Caki2 (cell line): ENCODE results near the gene TGM1. TPM values are rescaled to one million over a fixed set of nuclear protein-coding genes. Genes with fewer than 3 reads are reported as not detected.
"Not testable (repeated sequence)": the region's sequence is repeated elsewhere in the genome, so short reads cannot be mapped to it uniquely, and the experiment has no call there.

Source experiments
- DNase-seq: peaks from one replicate; pipeline ENCODE4 v3.0.0-alpha.2; 2015; ENCODE audit warnings: low read depth
- in situ Hi-C: cut with HindIII; loops from 2 replicates; pipeline ENCODE4 v1.10.0; 2016; ENCODE audit warnings: low sequenced_read_pairs, low pct_unique_long_range_greater_than_20kb, mixed read lengths
- total RNA-seq: library from RNA; depleted of rRNA; stranded (reverse); fragments of >200 nt; shearing (Covaris generic); gene quantifications from 2 replicates; pipeline ENCODE4 v1.2.3, GENCODE V29; 2014; ENCODE audit warnings: low replicate concordance; rRNA removed

The TGM1 gene
- total RNA-seq, 1 experiment from 2014 or later, result 0.44 TPM

DNA sequence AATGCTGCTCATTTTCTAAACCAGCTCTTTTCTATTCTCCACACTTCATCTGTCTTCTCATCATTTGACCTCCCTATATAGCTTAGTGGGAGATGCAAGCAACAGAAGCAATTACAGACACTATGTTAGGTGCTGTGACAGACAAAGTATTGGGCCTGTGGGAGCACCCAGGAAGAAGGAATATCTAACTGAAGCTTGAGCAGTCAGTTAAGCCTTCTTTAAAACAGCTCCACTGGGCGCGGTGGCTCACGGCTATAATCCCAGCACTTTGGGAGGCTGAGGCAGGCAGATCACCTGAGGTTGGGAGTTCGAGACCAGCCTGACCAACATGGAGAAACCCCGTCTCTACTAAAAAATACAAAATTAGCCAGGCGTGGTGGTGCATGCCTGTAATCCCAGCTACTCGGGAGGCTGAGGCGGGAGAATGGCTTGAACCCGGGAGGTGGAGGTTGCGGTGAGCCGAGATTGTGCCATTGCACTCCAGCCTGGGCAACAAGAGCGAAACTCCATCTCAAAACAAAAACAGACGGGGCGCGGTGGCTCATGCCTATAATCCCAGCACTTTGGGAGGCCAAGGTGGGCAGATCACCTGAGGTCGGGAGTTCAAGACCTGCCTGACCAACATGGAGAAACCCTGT is 59.6 kb downstream of the TGM1 start:
- in situ Hi-C loops, result not testable (repeated sequence)

DNA sequence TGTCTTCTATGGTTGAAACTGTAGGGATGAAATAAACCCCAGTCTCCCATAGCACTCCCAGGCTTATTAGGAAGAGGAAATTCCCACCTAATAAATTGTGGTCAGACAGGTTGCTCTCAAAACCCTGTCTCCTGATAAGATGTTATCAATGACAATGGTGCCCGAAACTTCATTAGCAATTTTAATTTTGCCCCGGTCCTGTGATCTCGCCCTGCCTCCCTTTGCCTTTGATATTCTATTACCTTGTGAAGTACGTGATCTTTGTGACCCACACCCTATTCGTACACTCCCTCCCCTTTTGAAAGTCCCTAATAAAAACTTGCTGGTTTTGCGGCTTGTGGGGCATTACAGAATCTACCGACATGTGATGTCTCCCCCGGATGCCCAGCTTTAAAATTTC is 60.4 kb downstream of the TGM1 start:
- in situ Hi-C loops, DNase-seq: not testable (repeated sequence)

More for the DNA sequence above, 59.6 kb downstream of the TGM1 start:
- not testable (repeated sequence) for DNase-seq

Other genes with a start within 250 kb of the TGM1 start
- gene CARMIL3, start 211.2 kb downstream of the TGM1 start, total RNA-seq, result 0.26 TPM in 1 of 2 replicates, not detected in the other
- 0.07 TPM in 1 of 2 replicates, not detected in the other for gene CPNE6, start 191.6 kb downstream of the TGM1 start, total RNA-seq
- gene PCK2, start 168.9 kb downstream of the TGM1 start, total RNA-seq, result 19.5 and 54.7 TPM in 2 replicates
- gene DCAF11, start 148.4 kb downstream of the TGM1 start, total RNA-seq, result 47.4 and 117 TPM in 2 replicates
- gene NRL, start 148.2 kb downstream of the TGM1 start, total RNA-seq, result 1.8 TPM in 1 of 2 replicates, not detected in the other
- gene FITM1, start 132.5 kb downstream of the TGM1 start, total RNA-seq, result not detected in 2 replicates
- gene PSME1, start 127.0 kb downstream of the TGM1 start, total RNA-seq, result 77.8 and 123 TPM in 2 replicates
- gene EMC9, start 121.6 kb downstream of the TGM1 start, total RNA-seq, result 12.8 and 23.0 TPM in 2 replicates
- 191 and 202 TPM in 2 replicates for gene PSME2, start 116.6 kb downstream of the TGM1 start, total RNA-seq
- gene RNF31, start 115.7 kb downstream of the TGM1 start, total RNA-seq, result 46.1 and 48.9 TPM in 2 replicates
- gene IRF9, start 101.9 kb downstream of the TGM1 start, total RNA-seq, result 29.9 and 36.1 TPM in 2 replicates
- gene REC8, start 91.1 kb downstream of the TGM1 start, total RNA-seq, result not detected in 2 replicates
- 25.7 and 32.7 TPM in 2 replicates for gene IPO4, start 74.4 kb downstream of the TGM1 start, total RNA-seq
- gene TM9SF1, start 67.7 kb downstream of the TGM1 start, total RNA-seq, result 50.9 and 57.1 TPM in 2 replicates
- not detected in 2 replicates for gene TSSK4, start 57.5 kb downstream of the TGM1 start, total RNA-seq
- 23.3 and 52.2 TPM in 2 replicates for gene CHMP4A, start 49.7 kb downstream of the TGM1 start, total RNA-seq
- gene MDP1, start 47.1 kb downstream of the TGM1 start, total RNA-seq, result 19.8 and 23.5 TPM in 2 replicates
- 129 and 160 TPM in 2 replicates for gene NEDD8, start 30.8 kb downstream of the TGM1 start, total RNA-seq
- 57.8 and 93.4 TPM in 2 replicates for gene GMPR2, start 30.2 kb downstream of the TGM1 start, total RNA-seq
- 27.7 and 38.3 TPM in 2 replicates for gene TINF2, start 20.6 kb downstream of the TGM1 start, total RNA-seq
- 10.3 and 12.9 TPM in 2 replicates for gene RABGGTA, start 8.4 kb upstream of the TGM1 start, total RNA-seq
- gene DHRS1, start 36.6 kb upstream of the TGM1 start, total RNA-seq, result 5.3 and 9.2 TPM in 2 replicates
- gene NOP9, start 36.7 kb upstream of the TGM1 start, total RNA-seq, result 8.8 and 13.8 TPM in 2 replicates
- gene CIDEB, start 44.8 kb upstream of the TGM1 start, total RNA-seq, result 1.0 and 6.8 TPM in 2 replicates
- gene LTB4R2, start 47.0 kb upstream of the TGM1 start, total RNA-seq, result 0.98 TPM in 1 of 2 replicates, not detected in the other
- gene LTB4R, start 48.3 kb upstream of the TGM1 start, total RNA-seq, result 0.12 and 2.7 TPM in 2 replicates
- not detected in 2 replicates for gene ADCY4, start 71.9 kb upstream of the TGM1 start, total RNA-seq
- not detected in 2 replicates for gene RIPK3, start 76.8 kb upstream of the TGM1 start, total RNA-seq
- gene NFATC4, start 105.0 kb upstream of the TGM1 start, total RNA-seq, result not detected in 2 replicates
- gene NYNRIN, start 135.8 kb upstream of the TGM1 start, total RNA-seq, result 0.03 TPM in 1 of 2 replicates, not detected in the other
- 0.81 and 2.2 TPM in 2 replicates for gene CBLN3, start 166.5 kb upstream of the TGM1 start, total RNA-seq
- gene KHNYN, start 166.8 kb upstream of the TGM1 start, total RNA-seq, result 25.4 and 31.1 TPM in 2 replicates
- gene SDR39U1, start 179.6 kb upstream of the TGM1 start, total RNA-seq, result 17.2 and 31.0 TPM in 2 replicates
- gene CMA1, start 245.1 kb upstream of the TGM1 start, total RNA-seq, result not detected in 2 replicates